ENCODE data around the gene RITA1.

The RITA1 gene

DNA sequence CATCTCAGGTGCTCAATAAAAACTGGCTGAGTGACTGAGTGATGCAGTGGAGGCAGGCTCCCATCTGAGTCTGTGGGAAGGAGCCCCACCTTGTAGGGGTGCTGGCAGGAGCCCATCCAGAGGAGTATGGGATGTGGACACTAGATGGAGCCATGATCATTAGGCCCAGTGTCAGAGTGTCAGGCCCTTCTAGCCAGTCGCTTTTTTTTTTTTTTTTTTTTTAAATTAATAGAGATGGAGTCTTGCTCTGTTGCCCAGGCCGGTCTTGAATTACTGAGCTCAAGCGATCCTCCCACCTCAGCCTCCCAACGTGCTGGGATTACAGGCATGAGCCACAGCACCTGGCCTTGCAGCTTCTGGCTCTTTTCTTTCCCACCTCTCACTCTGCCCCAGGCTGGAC, 11.5 kb downstream of the RITA1 start:
- in situ Hi-C loops (cut with HindIII; ENCODE audit: low pct_ligation_motif_present, low sequenced_read_pairs): no loop called here
- TF ChIP-seq, protein P1, sequence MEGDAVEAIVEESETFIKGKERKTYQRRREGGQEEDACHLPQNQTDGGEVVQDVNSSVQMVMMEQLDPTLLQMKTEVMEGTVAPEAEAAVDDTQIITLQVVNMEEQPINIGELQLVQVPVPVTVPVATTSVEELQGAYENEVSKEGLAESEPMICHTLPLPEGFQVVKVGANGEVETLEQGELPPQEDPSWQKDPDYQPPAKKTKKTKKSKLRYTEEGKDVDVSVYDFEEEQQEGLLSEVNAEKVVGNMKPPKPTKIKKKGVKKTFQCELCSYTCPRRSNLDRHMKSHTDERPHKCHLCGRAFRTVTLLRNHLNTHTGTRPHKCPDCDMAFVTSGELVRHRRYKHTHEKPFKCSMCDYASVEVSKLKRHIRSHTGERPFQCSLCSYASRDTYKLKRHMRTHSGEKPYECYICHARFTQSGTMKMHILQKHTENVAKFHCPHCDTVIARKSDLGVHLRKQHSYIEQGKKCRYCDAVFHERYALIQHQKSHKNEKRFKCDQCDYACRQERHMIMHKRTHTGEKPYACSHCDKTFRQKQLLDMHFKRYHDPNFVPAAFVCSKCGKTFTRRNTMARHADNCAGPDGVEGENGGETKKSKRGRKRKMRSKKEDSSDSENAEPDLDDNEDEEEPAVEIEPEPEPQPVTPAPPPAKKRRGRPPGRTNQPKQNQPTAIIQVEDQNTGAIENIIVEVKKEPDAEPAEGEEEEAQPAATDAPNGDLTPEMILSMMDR (IDR thresholded peaks at IDR 0.05; ENCODE audit: low read depth, low read length, missing control alignments): peak; percentile 85
- H3K27ac ChIP-seq: no peak overlapping the region
- H3K4me3 ChIP-seq (ENCODE audit: low read depth, low read length): no peak overlapping the region
- H3K36me3 ChIP-seq (replicated peaks): peaks cover 4% of the 10 kb centered on the region
- DNase-seq: peak; percentile 77
- no peaks in the 10 kb centered on the region for H3K27me3 ChIP-seq (replicated peaks)

DNA sequence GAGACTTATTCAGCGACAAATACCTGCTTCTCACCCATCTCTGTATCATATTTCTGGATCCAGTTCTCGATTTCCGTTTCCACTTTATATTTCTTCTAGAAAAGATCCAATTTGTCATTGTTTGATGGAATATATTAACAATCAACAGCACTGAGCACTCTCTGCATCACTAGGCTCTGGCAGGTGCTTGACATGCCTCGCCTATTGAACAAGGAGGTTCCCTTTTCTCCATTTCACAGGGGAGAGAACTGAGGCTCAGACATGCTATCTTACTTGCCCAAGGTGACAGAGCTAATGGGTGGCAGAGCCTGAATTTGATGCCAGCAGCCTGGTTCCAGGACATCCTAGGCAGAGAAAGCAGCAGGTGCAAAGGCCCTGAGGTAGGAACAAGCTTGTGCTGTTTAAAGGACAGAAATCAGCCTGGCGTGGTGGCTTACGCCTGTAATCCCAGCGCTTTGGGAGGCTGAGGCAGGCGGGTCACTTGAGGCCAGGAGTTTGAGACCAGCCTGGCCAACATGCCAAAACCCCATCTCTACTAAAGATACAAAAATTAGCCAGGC, 12.1 kb downstream of the RITA1 start:
- no peak for DNase-seq
- in situ Hi-C loops (cut with HindIII; ENCODE audit: low pct_ligation_motif_present, low sequenced_read_pairs): no loop called here

DNA sequence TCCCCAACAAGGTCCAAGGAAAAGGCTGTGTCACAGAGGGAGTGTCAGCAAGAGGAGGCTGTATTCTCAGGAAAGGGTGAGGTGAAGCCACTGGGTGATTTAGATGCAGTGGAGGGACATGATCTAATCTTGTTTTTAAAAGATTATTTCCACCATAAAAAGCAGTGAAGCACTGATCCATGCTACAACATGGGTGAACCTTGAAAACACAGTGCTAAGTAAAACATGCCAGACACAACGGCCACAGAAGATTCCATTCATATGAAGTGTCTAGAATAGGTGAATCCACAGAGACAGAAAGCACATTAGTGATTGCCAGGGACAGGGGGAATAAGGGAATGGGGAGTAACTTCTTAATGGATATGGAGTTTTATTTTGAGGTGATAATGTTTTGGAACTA, 12.8 kb downstream of the RITA1 start:
- no peak for DNase-seq
- Histone ChIP-seq H3K27ac (no peak overlapping the region), H3K36me3 (replicated peaks) (no peaks in the 10 kb centered on the region), H3K27me3 (replicated peaks) (no peaks in the 10 kb centered on the region), H3K4me3 (ENCODE audit: low read depth, low read length) (no peak overlapping the region)
- in situ Hi-C loops (cut with HindIII; ENCODE audit: low pct_ligation_motif_present, low sequenced_read_pairs): no loop called here
- TF ChIP-seq, protein P1 (IDR thresholded peaks at IDR 0.05; ENCODE audit: low read depth, low read length, missing control alignments): no peak

More for the DNA sequence above, 12.1 kb downstream of the RITA1 start:
- H3K36me3 ChIP-seq (replicated peaks): no peaks in the 10 kb centered on the region
- TF ChIP-seq, protein P1 (IDR thresholded peaks at IDR 0.05; ENCODE audit: low read depth, low read length, missing control alignments): no peak
- H3K27ac ChIP-seq: no peak overlapping the region
- no peak overlapping the region for H3K4me3 ChIP-seq (ENCODE audit: low read depth, low read length)
- H3K27me3 ChIP-seq (replicated peaks): no peaks in the 10 kb centered on the region

DNA sequence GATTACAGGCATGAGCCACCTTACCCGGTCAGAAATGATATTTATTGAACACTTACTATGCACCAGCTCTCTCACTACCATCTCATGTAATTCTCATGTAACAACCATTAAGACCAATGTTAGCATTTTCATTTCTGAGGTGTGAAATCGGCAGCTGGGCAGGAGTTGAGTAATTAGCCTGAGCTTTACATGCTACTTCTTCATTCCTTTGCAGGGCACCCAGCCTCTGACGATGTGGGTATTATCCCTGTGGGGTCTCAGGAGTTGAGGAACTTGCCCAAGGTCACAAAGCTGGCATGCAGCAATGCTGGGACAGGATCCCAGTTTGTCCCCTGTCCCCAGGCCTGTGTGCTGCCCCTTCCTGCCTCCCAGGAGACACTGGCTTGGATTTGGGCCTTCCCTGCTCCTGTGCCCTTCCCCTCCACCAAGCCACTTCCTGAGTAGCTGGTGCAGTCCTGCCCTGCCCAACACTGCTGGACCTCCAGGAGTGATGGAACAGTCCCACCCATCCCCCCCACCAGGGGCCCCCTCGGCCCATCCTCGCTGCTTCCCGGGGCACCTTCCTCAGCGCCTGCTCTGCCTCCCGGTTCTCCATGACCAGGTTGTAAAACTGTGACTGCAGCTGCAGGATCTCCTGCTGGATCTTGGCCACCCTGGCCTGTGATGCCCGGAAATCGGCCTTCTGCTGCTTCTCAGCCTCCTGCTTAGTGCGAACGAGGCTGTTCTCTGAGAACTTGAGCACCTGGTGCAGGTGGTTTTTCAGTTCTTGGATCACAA, 14.7 kb downstream of the RITA1 start:
- Histone ChIP-seq H3K36me3 (replicated peaks) (no peaks in the 10 kb centered on the region), H3K27ac (no peak overlapping the region), H3K4me3 (ENCODE audit: low read depth, low read length) (no peak overlapping the region), H3K27me3 (replicated peaks) (no peaks in the 10 kb centered on the region)
- no peak for DNase-seq
- TF ChIP-seq, protein P1 (IDR thresholded peaks at IDR 0.05; ENCODE audit: low read depth, low read length, missing control alignments): no peak
- in situ Hi-C loops (cut with HindIII; ENCODE audit: low pct_ligation_motif_present, low sequenced_read_pairs): no loop called here

DNA sequence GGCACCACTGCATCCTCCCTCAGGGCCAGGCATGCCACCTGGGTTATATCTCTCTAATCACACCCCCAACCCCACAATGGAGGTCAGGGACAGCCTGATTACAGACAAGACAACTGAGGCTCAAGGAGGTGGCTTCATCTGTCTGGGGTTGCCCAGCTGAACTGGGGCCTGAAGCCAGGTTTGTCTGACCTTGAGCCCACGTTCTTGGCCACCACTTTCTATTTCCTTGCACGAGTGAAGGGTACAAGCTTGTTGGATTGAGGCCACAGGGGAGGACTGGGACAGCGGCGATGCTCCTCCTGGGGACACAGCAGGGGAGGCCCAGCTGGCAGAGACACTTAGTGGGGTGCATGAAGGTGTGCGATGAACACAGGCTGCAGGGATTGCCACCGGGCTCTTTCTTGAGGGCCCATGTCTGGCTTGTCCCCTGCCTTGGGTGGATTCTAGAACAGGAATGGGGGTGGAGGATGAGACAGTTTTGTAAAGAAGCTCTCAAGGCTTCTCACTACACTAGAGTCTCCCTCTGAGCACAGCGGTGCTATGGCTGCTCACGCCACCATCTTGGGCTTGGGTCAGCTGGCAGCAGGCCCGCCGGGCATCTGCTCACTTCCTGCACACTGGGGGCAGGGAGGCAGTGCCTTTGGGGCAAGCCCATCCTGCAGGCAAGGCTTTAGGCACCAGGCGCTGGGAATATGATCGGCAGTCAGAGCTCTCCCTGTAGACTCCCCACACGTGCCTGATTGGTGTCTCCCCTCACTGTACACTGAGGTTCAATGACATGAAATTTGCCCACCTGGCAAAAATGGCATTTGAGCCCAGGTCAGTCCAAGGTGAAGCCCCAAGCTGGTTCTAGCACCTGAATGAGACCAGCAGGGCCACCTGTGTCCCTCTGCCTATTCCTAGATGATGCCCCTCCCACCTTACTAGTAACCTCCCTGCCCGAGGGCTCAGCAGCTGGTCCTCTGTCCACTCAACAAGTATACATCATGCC, 16.0 kb downstream of the RITA1 start:
- Histone ChIP-seq H3K4me3 (ENCODE audit: low read depth, low read length) (no peak overlapping the region), H3K27me3 (replicated peaks) (no peaks in the 10 kb centered on the region), H3K27ac (no peak overlapping the region), H3K36me3 (replicated peaks) (no peaks in the 10 kb centered on the region)
- TF ChIP-seq, protein P1 (IDR thresholded peaks at IDR 0.05; ENCODE audit: low read depth, low read length, missing control alignments): no peak
- in situ Hi-C loops (cut with HindIII; ENCODE audit: low pct_ligation_motif_present, low sequenced_read_pairs): no loop called here
- no peak for DNase-seq

Measured in brain microvascular endothelial cell (primary cell).